ENCODE results near the gene CCR8. TPM values are rescaled to one million over a fixed set of nuclear protein-coding genes. Genes with fewer than 3 reads are reported as not detected.

CCR8 gene
- total RNA-seq, 1 donor from 2014 or later = not detected

GRCh38 chr3:39322936-39323335, 6.6 kb upstream of the CCR8 start:
- no peak for DNase-seq (ENCODE audit: low read depth, low spot score)
- Mint-ChIP-seq H3K4me1 (no peaks in the 10 kb centered on the region), H3K9me3 (peaks cover 6% of the 10 kb centered on the region), H3K4me3 (no peak overlapping the region), H3K27ac (ENCODE audit: unreplicated experiment) (no peak overlapping the region), H3K36me3 (ENCODE audit: low read depth) (no peaks in the 10 kb centered on the region), H3K27me3 (ENCODE audit: low read depth) (peaks cover 2% of the 10 kb centered on the region)
- no peak for TF ChIP-seq CTCF (conservative IDR thresholded peaks at IDR 0.05)

- DNase-seq (ENCODE audit: low read depth, low spot score) = no peak
- H3K27me3 Mint-ChIP-seq (ENCODE audit: low read depth) = peaks cover 2% of the 10 kb centered on the region
- no peak for TF ChIP-seq CTCF (conservative IDR thresholded peaks at IDR 0.05)
- H3K4me3 Mint-ChIP-seq = no peak overlapping the region
- H3K9me3 Mint-ChIP-seq = peaks cover 3% of the 10 kb centered on the region
- H3K36me3 Mint-ChIP-seq (ENCODE audit: low read depth) = no peaks in the 10 kb centered on the region
- H3K4me1 Mint-ChIP-seq = no peaks in the 10 kb centered on the region
- H3K27ac Mint-ChIP-seq (ENCODE audit: unreplicated experiment) = no peak overlapping the region
These were observed 6.0 kb upstream of the CCR8 start for GRCh38 chr3:39323494-39323893.

- no peak for TF ChIP-seq CTCF (conservative IDR thresholded peaks at IDR 0.05)
- Mint-ChIP-seq H3K36me3 (ENCODE audit: low read depth) (no peaks in the 10 kb centered on the region), H3K27ac (ENCODE audit: unreplicated experiment) (no peak overlapping the region), H3K27me3 (ENCODE audit: low read depth) (no peaks in the 10 kb centered on the region), H3K4me1 (no peaks in the 10 kb centered on the region), H3K4me3 (no peak overlapping the region), H3K9me3 (no peaks in the 10 kb centered on the region)
- no peak for DNase-seq (ENCODE audit: low read depth, low spot score)
These were observed 4.3 kb upstream of the CCR8 start for GRCh38 chr3:39325236-39325635.

GRCh38 chr3:39327053-39327745, 2.3 kb upstream of the CCR8 start:
- Mint-ChIP-seq H3K36me3 (ENCODE audit: low read depth) (no peaks in the 10 kb centered on the region), H3K27me3 (ENCODE audit: low read depth) (no peaks in the 10 kb centered on the region), H3K4me1 (no peaks in the 10 kb centered on the region), H3K4me3 (no peak overlapping the region), H3K27ac (ENCODE audit: unreplicated experiment) (no peak overlapping the region), H3K9me3 (no peaks in the 10 kb centered on the region)
- no peak for TF ChIP-seq CTCF (conservative IDR thresholded peaks at IDR 0.05)
- DNase-seq (ENCODE audit: low read depth, low spot score) = no peak

GRCh38 chr3:39327746-39328349, 1.7 kb upstream of the CCR8 start:
- H3K4me3 Mint-ChIP-seq = no peak overlapping the region
- no peak for TF ChIP-seq CTCF (conservative IDR thresholded peaks at IDR 0.05)
- H3K27ac Mint-ChIP-seq (ENCODE audit: unreplicated experiment) = no peak overlapping the region
- H3K4me1 Mint-ChIP-seq = no peaks in the 10 kb centered on the region
- no peaks in the 10 kb centered on the region for H3K27me3 Mint-ChIP-seq (ENCODE audit: low read depth)
- no peaks in the 10 kb centered on the region for H3K9me3 Mint-ChIP-seq
- no peaks in the 10 kb centered on the region for H3K36me3 Mint-ChIP-seq (ENCODE audit: low read depth)
- DNase-seq (ENCODE audit: low read depth, low spot score) = no peak
